Lower leg skin (tissue), 4 donors: Measurements from ENCODE around the gene CD93. TPM values are rescaled to one million over a fixed set of nuclear protein-coding genes. Genes with fewer than 3 reads are reported as not detected.

Experiments
- DNase-seq, 2 donors: peaks; one replicate each; pipeline ENCODE4 v3.0.0-alpha.2; 2019; ENCODE audit warnings: low spot score in 2 of 2
- H3K4me3 ChIP-seq: fragments of 200-600 bp; sonication (generic); 2 replicates; pipeline ENCODE4 v1.5.1; 2017; ENCODE audit warnings: mild to moderate bottlenecking, low read depth; ENCODE audit not compliant: poor library complexity, severe bottlenecking
- CTCF ChIP-seq, 3 donors: fragments of 450-650 bp; IDR thresholded peaks; one replicate each; pipeline ENCODE4 v1.5.1; 2016; ENCODE audit warnings: antibody characterized with exemption in 3 of 3, mild to moderate bottlenecking in 3 of 3, moderate library complexity in 2 of 3
- POLR2A ChIP-seq, 2 donors: fragments of 450-650 bp; IDR thresholded peaks; one replicate each; pipeline ENCODE4 v1.6.1; 2016 to 2017; ENCODE audit warnings: antibody characterized with exemption in 2 of 2, mild to moderate bottlenecking in 1 of 2, moderate library complexity in 1 of 2
- WGBS, 2 donors: methylation state at CpG; one replicate each; pipeline ENCODE4 v1.1.5; 2018; 5-methylcytosine and 5-hydroxymethylcytosine counted together
- intact Hi-C: fragments of 100-400 bp; cut with DNase I; formaldehyde crosslinking; loops from one replicate; pipeline ENCODE4 v1.15.0; 2023; ENCODE audit warnings: low total_unique reads
- total RNA-seq, 4 donors: library from RNA; depleted of rRNA; stranded (reverse); fragments of >200 nt; gene quantifications; one replicate each; pipeline ENCODE4 v1.1.0, GENCODE V29; 2016

Gene CD93
- total RNA-seq, 4 donors from 2014 or later, result 12.6 to 44.3 (median 18.2) TPM

GRCh38 chr20:23099791-23100719 lies 13.9 kb upstream of the CD93 start:
- DNase-seq, result peak in 1 of 2 donors; percentile 83
- WGBS, 2 donors, result 47 to 51% methylated on average over 13 of the region's 13 CpGs
- H3K4me3 ChIP-seq, result no peak overlapping the region
- TF ChIP-seq CTCF (IDR thresholded peaks at IDR 0.05), result no peak
- TF ChIP-seq POLR2A (IDR thresholded peaks at IDR 0.05), result no peak
- intact Hi-C loops, result no loop called here

DNA sequence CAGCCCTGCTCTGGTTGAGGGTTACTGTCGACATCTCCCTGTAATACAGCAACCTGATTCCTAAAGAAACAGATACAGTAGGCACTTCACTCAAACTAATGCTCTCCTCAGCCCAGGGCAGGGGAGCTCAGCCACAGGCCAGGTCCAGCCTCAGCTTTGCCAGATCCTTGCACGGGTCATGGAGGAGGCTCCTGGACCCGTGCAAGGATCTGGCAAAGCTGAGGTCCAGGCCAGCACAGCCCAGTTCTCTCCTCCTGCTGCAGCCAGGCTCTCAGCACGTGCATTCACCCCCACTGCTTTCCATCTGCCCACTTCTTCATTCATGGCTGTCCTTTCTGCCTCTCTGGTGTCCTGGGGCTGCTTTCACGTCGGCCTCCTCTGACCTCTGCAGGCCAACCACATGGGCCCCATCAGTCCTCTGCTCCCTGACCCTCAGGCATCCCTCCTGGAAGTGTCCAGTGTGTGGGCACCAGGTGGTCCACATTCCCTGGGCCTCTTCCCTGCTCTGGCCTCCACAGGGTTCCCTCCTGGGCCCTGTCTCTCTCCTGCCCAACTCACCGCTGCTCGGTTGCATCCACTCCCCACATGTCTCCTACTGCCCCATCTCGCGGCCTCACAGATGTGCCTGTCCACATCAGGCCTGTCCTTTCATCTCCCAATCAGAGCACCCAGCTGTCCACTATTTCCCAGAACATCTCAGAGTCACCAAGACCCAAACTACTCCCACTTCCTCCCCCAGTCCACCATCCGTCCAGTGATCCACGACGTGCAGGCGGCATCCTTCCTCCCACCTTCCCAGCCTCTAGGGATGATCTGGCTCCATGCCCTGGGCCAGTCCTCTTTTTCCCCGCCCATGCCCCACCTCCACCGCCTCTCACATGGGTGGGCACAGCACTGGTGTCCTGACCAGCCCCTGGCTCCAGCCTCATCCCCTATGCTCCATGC lies 11.8 kb upstream of the CD93 start:
- DNase-seq, result no peak
- 68 to 84% methylated on average over 16 of the region's 16 CpGs for WGBS, 2 donors

DNA sequence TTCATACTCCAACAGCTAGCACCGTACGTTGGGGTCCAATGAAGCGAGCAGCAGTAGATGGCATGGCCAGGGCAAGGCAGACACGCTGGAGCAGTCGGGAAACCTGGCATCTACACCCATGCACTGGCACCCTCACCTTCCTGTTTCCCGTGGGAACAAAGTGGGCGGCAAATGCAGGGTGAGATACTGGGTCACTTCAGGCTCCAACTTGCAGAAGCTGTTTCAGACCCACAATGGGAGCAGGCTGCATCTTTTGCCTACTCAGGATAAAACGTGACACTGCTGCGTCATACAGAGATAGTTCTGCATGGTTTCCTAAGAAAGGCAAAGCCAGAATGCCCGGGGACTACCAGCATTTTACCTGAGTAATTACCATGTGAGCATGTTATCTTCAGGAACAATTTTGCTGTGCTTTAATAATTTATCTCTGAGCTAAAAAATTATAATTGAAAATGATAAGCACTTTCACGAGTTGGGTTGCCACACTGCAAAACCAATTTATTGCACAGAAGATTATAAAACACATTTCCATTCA lies 10.9 kb upstream of the CD93 start:
- H3K4me3 ChIP-seq, result no peak overlapping the region
- TF ChIP-seq CTCF (IDR thresholded peaks at IDR 0.05), result no peak
- TF ChIP-seq POLR2A (IDR thresholded peaks at IDR 0.05), result no peak
- WGBS, 2 donors, result 45 to 66% methylated on average over 11 of the region's 11 CpGs
- DNase-seq, result peak in 1 of 2 donors; percentile 79
- intact Hi-C loops, result no loop called here

More for the DNA sequence above, 11.8 kb upstream of the CD93 start:
- no peak for TF ChIP-seq POLR2A (IDR thresholded peaks at IDR 0.05)
- no peak for TF ChIP-seq CTCF (IDR thresholded peaks at IDR 0.05)
- no peak overlapping the region for H3K4me3 ChIP-seq
- intact Hi-C loops, result no loop called here

- TF ChIP-seq CTCF (IDR thresholded peaks at IDR 0.05) (no peak), POLR2A (IDR thresholded peaks at IDR 0.05) (no peak)
- no peak for DNase-seq
- no peak overlapping the region for H3K4me3 ChIP-seq
- WGBS, 2 donors, result 91 to 93% methylated on average over 3 of the region's 3 CpGs
- intact Hi-C loops, result no loop called here
These were observed 10.0 kb upstream of the CD93 start for GRCh38 chr20:23096097-23096496.

DNA sequence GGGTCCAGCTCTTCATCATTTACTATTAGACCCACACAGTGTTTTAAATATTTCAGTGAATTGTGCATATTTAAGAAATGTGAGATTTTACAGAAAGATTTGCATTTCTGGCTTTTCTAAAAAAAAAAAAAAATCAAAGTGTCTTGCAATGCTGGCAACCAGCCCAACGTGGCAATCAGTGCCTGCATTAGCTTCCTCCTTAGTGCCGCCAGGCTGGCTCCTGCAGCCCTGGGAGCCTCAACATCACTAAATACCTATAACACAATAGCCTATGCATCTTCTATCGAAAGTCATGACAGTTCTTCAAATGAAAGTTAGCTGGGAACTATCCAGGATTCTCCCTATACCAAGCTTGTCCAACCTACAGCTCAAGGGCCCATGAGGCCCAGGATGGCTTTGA lies 9.4 kb upstream of the CD93 start:
- no peak overlapping the region for H3K4me3 ChIP-seq
- WGBS, 2 donors, result 60 to 62% methylated on average over 3 of the region's 3 CpGs
- TF ChIP-seq CTCF (IDR thresholded peaks at IDR 0.05) (no peak), POLR2A (IDR thresholded peaks at IDR 0.05) (no peak)
- peak in 1 of 2 donors; percentile 76 for DNase-seq
- intact Hi-C loops, result no loop called here
